Activated T-helper 17 cell treated with anti-CD3 and anti-CD28 coated beads, Interleukin-2, amount 50 U/mL, for 72 hours (primary cell): Measurements from ENCODE around the gene SLC26A9. TPM values are rescaled to one million over a fixed set of nuclear protein-coding genes. Genes with fewer than 3 reads are reported as not detected.
A peak's percentile ranks its signal among the peaks of the same experiment; 100 is the strongest.
"Not testable (repeated sequence)": the region's sequence is repeated elsewhere in the genome, so short reads cannot be mapped to it uniquely, and the experiment has no call there.

ENCODE experiments used
- ATAC-seq: fragments of 150-1000 bp; cut with Tn5 transposase; replicated peaks from 2 replicates; pipeline ENCODE4 v1.10.0; 2021; ENCODE audit warnings: mild to moderate bottlenecking, moderate library complexity
- H3K27ac Mint-ChIP-seq: one replicate; pipeline ENCODE4 v1.8.0; 2022; ENCODE audit warnings: mixed read lengths
- H3K27me3 Mint-ChIP-seq: one replicate; pipeline ENCODE4 v1.8.0; 2022; ENCODE audit warnings: mixed read lengths
- H3K36me3 Mint-ChIP-seq: one replicate; pipeline ENCODE4 v1.8.0; 2022; ENCODE audit warnings: low read depth, mild to moderate bottlenecking, mixed read lengths
- H3K4me1 Mint-ChIP-seq: one replicate; pipeline ENCODE4 v1.8.0; 2022; ENCODE audit warnings: mixed read lengths
- H3K4me3 Mint-ChIP-seq: one replicate; pipeline ENCODE4 v1.8.0; 2022; ENCODE audit warnings: mild to moderate bottlenecking, mixed read lengths
- H3K9me3 Mint-ChIP-seq: one replicate; pipeline ENCODE4 v1.8.0; 2022; ENCODE audit warnings: mixed read lengths
- total RNA-seq, 2 donors: library from RNA; stranded (reverse); gene quantifications; one replicate each; pipeline ENCODE4 v1.2.3, GENCODE V29; 2022

Gene SLC26A9
- total RNA-seq, 2 donors from 2014 or later = not detected

GRCh38 chr1:205918955-205919746, 24.1 kb downstream of the SLC26A9 start:
- Mint-ChIP-seq H3K4me1 (no peaks in the 10 kb centered on the region), H3K27ac (no peak overlapping the region)

GRCh38 chr1:205917466-205918238, 25.6 kb downstream of the SLC26A9 start:
- no peaks in the 10 kb centered on the region for H3K36me3 Mint-ChIP-seq
- H3K4me1 Mint-ChIP-seq = no peaks in the 10 kb centered on the region
- no peak overlapping the region for H3K27ac Mint-ChIP-seq
- ATAC-seq = no peak
- H3K9me3 Mint-ChIP-seq = no peaks in the 10 kb centered on the region
- no peak overlapping the region for H3K4me3 Mint-ChIP-seq
- H3K27me3 Mint-ChIP-seq = peaks cover 6% of the 10 kb centered on the region

More at GRCh38 chr1:205918955-205919746, 24.1 kb downstream of the SLC26A9 start:
- H3K9me3 Mint-ChIP-seq = no peaks in the 10 kb centered on the region
- H3K4me3 Mint-ChIP-seq = no peak overlapping the region
- peak; percentile 80 for ATAC-seq
- H3K36me3 Mint-ChIP-seq = no peaks in the 10 kb centered on the region
- peaks cover 6% of the 10 kb centered on the region for H3K27me3 Mint-ChIP-seq

GRCh38 chr1:205916541-205916940, 26.7 kb downstream of the SLC26A9 start:
- ATAC-seq = no peak
- H3K36me3 Mint-ChIP-seq = no peaks in the 10 kb centered on the region
- H3K27ac Mint-ChIP-seq = no peak overlapping the region
- peaks cover 10% of the 10 kb centered on the region for H3K27me3 Mint-ChIP-seq
- no peaks in the 10 kb centered on the region for H3K4me1 Mint-ChIP-seq
- no peak overlapping the region for H3K4me3 Mint-ChIP-seq
- H3K9me3 Mint-ChIP-seq = no peaks in the 10 kb centered on the region

GRCh38 chr1:205915354-205915990, 27.8 kb downstream of the SLC26A9 start:
- Mint-ChIP-seq H3K4me3 (no peak overlapping the region), H3K36me3 (no peaks in the 10 kb centered on the region), H3K27ac (no peak overlapping the region), H3K27me3 (peaks cover 13% of the 10 kb centered on the region), H3K4me1 (no peaks in the 10 kb centered on the region), H3K9me3 (no peaks in the 10 kb centered on the region)
- no peak for ATAC-seq

GRCh38 chr1:205914730-205915129, 28.5 kb downstream of the SLC26A9 start:
- no peaks in the 10 kb centered on the region for H3K4me1 Mint-ChIP-seq
- no peak overlapping the region for H3K27ac Mint-ChIP-seq
- no peaks in the 10 kb centered on the region for H3K9me3 Mint-ChIP-seq
- H3K36me3 Mint-ChIP-seq = no peaks in the 10 kb centered on the region
- no peak for ATAC-seq
- H3K27me3 Mint-ChIP-seq = peaks cover 13% of the 10 kb centered on the region
- H3K4me3 Mint-ChIP-seq = no peak overlapping the region

- no peak for ATAC-seq
- H3K4me3 Mint-ChIP-seq = no peak overlapping the region
- no peaks in the 10 kb centered on the region for H3K9me3 Mint-ChIP-seq
- H3K27me3 Mint-ChIP-seq = peaks cover 13% of the 10 kb centered on the region
- no peaks in the 10 kb centered on the region for H3K4me1 Mint-ChIP-seq
- H3K27ac Mint-ChIP-seq = no peak overlapping the region
- no peaks in the 10 kb centered on the region for H3K36me3 Mint-ChIP-seq
These were observed 29.1 kb downstream of the SLC26A9 start for GRCh38 chr1:205914155-205914507.

- Mint-ChIP-seq H3K27ac (no peak overlapping the region), H3K4me3 (no peak overlapping the region)
These were observed 29.7 kb downstream of the SLC26A9 start for GRCh38 chr1:205913451-205914154.

GRCh38 chr1:205907794-205908193, 35.5 kb downstream of the SLC26A9 start:
- Mint-ChIP-seq H3K4me1 (no peaks in the 10 kb centered on the region), H3K36me3 (no peaks in the 10 kb centered on the region), H3K27ac (no peak overlapping the region), H3K4me3 (no peak overlapping the region), H3K27me3 (peaks cover 11% of the 10 kb centered on the region), H3K9me3 (no peaks in the 10 kb centered on the region)
- ATAC-seq = no peak

More at GRCh38 chr1:205913451-205914154, 29.7 kb downstream of the SLC26A9 start:
- Mint-ChIP-seq H3K9me3 (no peaks in the 10 kb centered on the region), H3K27me3 (peaks cover 10% of the 10 kb centered on the region), H3K36me3 (no peaks in the 10 kb centered on the region), H3K4me1 (no peaks in the 10 kb centered on the region)
- ATAC-seq = no peak

GRCh38 chr1:205905095-205905494, 38.2 kb downstream of the SLC26A9 start:
- H3K4me3 Mint-ChIP-seq, ATAC-seq, H3K27ac Mint-ChIP-seq, H3K4me1 Mint-ChIP-seq, H3K27me3 Mint-ChIP-seq, H3K9me3 Mint-ChIP-seq, H3K36me3 Mint-ChIP-seq: not testable (repeated sequence)

- Mint-ChIP-seq H3K4me3 (no peak overlapping the region), H3K27me3 (peaks cover 8% of the 10 kb centered on the region), H3K9me3 (peaks cover 15% of the 10 kb centered on the region), H3K36me3 (peaks cover 6% of the 10 kb centered on the region), H3K27ac (no peak overlapping the region), H3K4me1 (no peaks in the 10 kb centered on the region)
- ATAC-seq = no peak
These were observed 46.9 kb downstream of the SLC26A9 start for GRCh38 chr1:205896351-205896750.

- peaks cover 18% of the 10 kb centered on the region for H3K9me3 Mint-ChIP-seq
- not testable (repeated sequence) for H3K4me1 Mint-ChIP-seq, H3K36me3 Mint-ChIP-seq, ATAC-seq, H3K27me3 Mint-ChIP-seq, H3K27ac Mint-ChIP-seq, H3K4me3 Mint-ChIP-seq
These were observed 49.1 kb downstream of the SLC26A9 start for GRCh38 chr1:205894119-205894518.

GRCh38 chr1:205892175-205892574, 51.1 kb downstream of the SLC26A9 start:
- ATAC-seq, H3K4me1 Mint-ChIP-seq, H3K4me3 Mint-ChIP-seq, H3K36me3 Mint-ChIP-seq, H3K27me3 Mint-ChIP-seq, H3K27ac Mint-ChIP-seq: not testable (repeated sequence)
- peaks cover 22% of the 10 kb centered on the region for H3K9me3 Mint-ChIP-seq

GRCh38 chr1:205891481-205891880, 51.8 kb downstream of the SLC26A9 start:
- H3K27me3 Mint-ChIP-seq, H3K36me3 Mint-ChIP-seq, H3K27ac Mint-ChIP-seq, H3K4me3 Mint-ChIP-seq, ATAC-seq, H3K4me1 Mint-ChIP-seq: not testable (repeated sequence)
- peaks cover 22% of the 10 kb centered on the region for H3K9me3 Mint-ChIP-seq

GRCh38 chr1:205890631-205891030, 52.6 kb downstream of the SLC26A9 start:
- H3K36me3 Mint-ChIP-seq, ATAC-seq, H3K27ac Mint-ChIP-seq, H3K27me3 Mint-ChIP-seq, H3K4me1 Mint-ChIP-seq, H3K4me3 Mint-ChIP-seq: not testable (repeated sequence)
- peaks cover 18% of the 10 kb centered on the region for H3K9me3 Mint-ChIP-seq
